Mesothelial cell of epicardium (in vitro differentiated cells): Measurements from ENCODE around the gene NXN. TPM values are rescaled to one million over a fixed set of nuclear protein-coding genes. Genes with fewer than 3 reads are reported as not detected.
"Not testable (repeated sequence)": the region's sequence is repeated elsewhere in the genome, so short reads cannot be mapped to it uniquely, and the experiment has no call there.

Source experiments
- DNase-seq, 2 experiments: peaks; one replicate each; pipeline ENCODE4 v3.0.0; 2021; ENCODE audit warnings: low spot score in 2 of 2; ENCODE audit not compliant: unreplicated experiment in 2 of 2
- H3K27ac Mint-ChIP-seq: 2 replicates; pipeline ENCODE4 v1.8.0; 2021; ENCODE audit warnings: mixed read lengths
- H3K27me3 Mint-ChIP-seq: 2 replicates; pipeline ENCODE4 v1.8.0; 2021; ENCODE audit warnings: low read depth, mixed read lengths
- H3K36me3 Mint-ChIP-seq: 2 replicates; pipeline ENCODE4 v1.8.0; 2021; ENCODE audit warnings: mixed read lengths
- H3K4me1 Mint-ChIP-seq: 2 replicates; pipeline ENCODE4 v1.8.0; 2021; ENCODE audit warnings: mixed read lengths
- H3K4me3 Mint-ChIP-seq: 2 replicates; pipeline ENCODE4 v1.8.0; 2021; ENCODE audit warnings: mild to moderate bottlenecking, moderate library complexity, mixed read lengths
- H3K9me3 Mint-ChIP-seq: 2 replicates; pipeline ENCODE4 v1.8.0; 2021; ENCODE audit warnings: mixed read lengths
- total RNA-seq: library from RNA; stranded (reverse); gene quantifications from 3 replicates; pipeline ENCODE4 v1.2.1, GENCODE V29; 2021
- TF ChIP-seq, protein P1 (sequence below): fragments of 200-600 bp; sonication (generic); IDR thresholded peaks from one replicate; pipeline ENCODE4 v1.5.0; 2021; ENCODE audit warnings: antibody characterized with exemption; ENCODE audit not compliant: unreplicated experiment

Gene NXN
- total RNA-seq, 1 donor from 2014 or later: 107 TPM

GRCh38 chr17:788551-788950, 191.0 kb downstream of the NXN start:
- H3K36me3 Mint-ChIP-seq: peaks cover 6% of the 10 kb centered on the region
- no peak overlapping the region for H3K27ac Mint-ChIP-seq
- no peaks in the 10 kb centered on the region for H3K27me3 Mint-ChIP-seq
- H3K9me3 Mint-ChIP-seq: no peaks in the 10 kb centered on the region
- peaks cover 20% of the 10 kb centered on the region for H3K4me1 Mint-ChIP-seq
- H3K4me3 Mint-ChIP-seq: no peak overlapping the region
- no peak for DNase-seq
- TF ChIP-seq, protein P1, sequence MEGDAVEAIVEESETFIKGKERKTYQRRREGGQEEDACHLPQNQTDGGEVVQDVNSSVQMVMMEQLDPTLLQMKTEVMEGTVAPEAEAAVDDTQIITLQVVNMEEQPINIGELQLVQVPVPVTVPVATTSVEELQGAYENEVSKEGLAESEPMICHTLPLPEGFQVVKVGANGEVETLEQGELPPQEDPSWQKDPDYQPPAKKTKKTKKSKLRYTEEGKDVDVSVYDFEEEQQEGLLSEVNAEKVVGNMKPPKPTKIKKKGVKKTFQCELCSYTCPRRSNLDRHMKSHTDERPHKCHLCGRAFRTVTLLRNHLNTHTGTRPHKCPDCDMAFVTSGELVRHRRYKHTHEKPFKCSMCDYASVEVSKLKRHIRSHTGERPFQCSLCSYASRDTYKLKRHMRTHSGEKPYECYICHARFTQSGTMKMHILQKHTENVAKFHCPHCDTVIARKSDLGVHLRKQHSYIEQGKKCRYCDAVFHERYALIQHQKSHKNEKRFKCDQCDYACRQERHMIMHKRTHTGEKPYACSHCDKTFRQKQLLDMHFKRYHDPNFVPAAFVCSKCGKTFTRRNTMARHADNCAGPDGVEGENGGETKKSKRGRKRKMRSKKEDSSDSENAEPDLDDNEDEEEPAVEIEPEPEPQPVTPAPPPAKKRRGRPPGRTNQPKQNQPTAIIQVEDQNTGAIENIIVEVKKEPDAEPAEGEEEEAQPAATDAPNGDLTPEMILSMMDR: no peak

DNA sequence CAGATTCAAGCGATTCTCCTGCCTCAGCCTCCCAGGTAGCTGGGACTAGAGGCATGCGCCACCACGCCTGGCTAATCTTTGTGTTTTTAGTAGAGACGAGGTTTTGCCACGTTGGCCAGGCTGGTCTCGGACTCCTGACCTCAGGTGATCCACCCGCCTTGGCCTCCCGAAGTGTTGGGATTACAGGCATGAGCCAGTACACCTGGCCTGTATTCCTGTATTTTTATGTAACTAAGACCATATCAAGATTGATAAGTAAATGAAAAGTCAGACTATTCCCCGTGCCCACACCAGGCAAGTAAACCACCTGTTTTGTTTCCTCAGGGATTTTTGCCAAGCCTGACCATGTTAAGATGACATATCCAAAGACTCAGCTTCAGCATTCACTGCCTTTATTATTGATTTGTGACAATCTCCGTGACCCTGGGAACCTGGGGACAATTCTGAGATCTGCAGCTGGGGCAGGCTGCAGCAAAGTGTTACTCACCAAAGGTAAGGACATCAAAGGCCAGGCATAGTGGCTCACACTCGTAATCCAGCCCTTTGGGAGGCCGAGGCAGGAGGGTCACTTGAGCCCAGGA, 191.8 kb downstream of the NXN start:
- DNase-seq: no peak
- Mint-ChIP-seq H3K4me3 (no peak overlapping the region), H3K4me1 (peaks cover 27% of the 10 kb centered on the region), H3K27me3 (no peaks in the 10 kb centered on the region), H3K36me3 (peaks cover 6% of the 10 kb centered on the region), H3K27ac (no peak overlapping the region), H3K9me3 (no peaks in the 10 kb centered on the region)
- TF ChIP-seq, protein P1: no peak

- not testable (repeated sequence) for H3K36me3 Mint-ChIP-seq, H3K9me3 Mint-ChIP-seq, H3K27ac Mint-ChIP-seq, H3K4me3 Mint-ChIP-seq, DNase-seq, H3K27me3 Mint-ChIP-seq
- peaks cover 36% of the 10 kb centered on the region for H3K4me1 Mint-ChIP-seq
Observed at GRCh38 chr17:785901-786300, 193.7 kb downstream of the NXN start.

DNA sequence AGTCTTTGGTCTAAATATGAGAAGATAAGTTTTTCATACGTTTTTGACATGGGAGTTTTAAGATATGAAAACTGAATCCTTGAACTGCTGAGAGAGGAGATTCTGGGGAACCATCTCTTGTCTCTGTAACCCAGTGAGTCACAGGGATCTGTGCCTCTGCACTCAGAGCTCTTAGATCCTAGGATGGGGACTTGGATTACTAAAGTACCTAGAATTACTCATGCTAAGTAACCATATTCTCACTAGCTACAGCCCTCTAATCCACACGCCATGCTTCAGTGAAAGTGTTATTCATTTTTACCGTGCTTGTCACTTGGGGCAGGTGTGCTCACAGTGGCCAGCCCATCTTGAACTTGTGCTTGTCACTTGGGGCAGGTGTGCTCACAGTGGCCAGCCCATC, 195.4 kb downstream of the NXN start:
- no peaks in the 10 kb centered on the region for H3K27me3 Mint-ChIP-seq
- peaks cover 5% of the 10 kb centered on the region for H3K36me3 Mint-ChIP-seq
- no peaks in the 10 kb centered on the region for H3K9me3 Mint-ChIP-seq
- peaks cover 25% of the 10 kb centered on the region for H3K4me1 Mint-ChIP-seq
- peak overlapping the region; percentile 99 for H3K4me3 Mint-ChIP-seq
- no peak for DNase-seq
- TF ChIP-seq, protein P1: no peak
- H3K27ac Mint-ChIP-seq: peak overlapping the region; percentile 56

- DNase-seq: peak; percentile 87 to 98
- Mint-ChIP-seq H3K4me3 (peak within 1 kb of the TSS; percentile 99), H3K27ac (peak within 1 kb of the TSS; percentile 98), H3K36me3 (peaks cover 2% of the 10 kb centered on the region), H3K9me3 (no peaks in the 10 kb centered on the region), H3K27me3 (no peaks in the 10 kb centered on the region), H3K4me1 (peaks cover 25% of the 10 kb centered on the region)
- TF ChIP-seq, protein P1: peak; percentile 40
Observed at GRCh38 chr17:781805-782731, 197.5 kb downstream of the NXN start, which contains the start of the genes GLOD4 and MRM3. Gene GLOD4 (minus strand): TSS chr17:782280. CDS start chr17:782255, 25 bp downstream. Gene MRM3 (plus strand): TSS chr17:782353. CDS start chr17:782379, 26 bp downstream.

GRCh38 chr17:778096-778495, 201.5 kb downstream of the NXN start:
- H3K27me3 Mint-ChIP-seq: no peaks in the 10 kb centered on the region
- peaks cover 27% of the 10 kb centered on the region for H3K36me3 Mint-ChIP-seq
- peaks cover 15% of the 10 kb centered on the region for H3K4me1 Mint-ChIP-seq
- no peak for DNase-seq
- H3K27ac Mint-ChIP-seq: no peak overlapping the region
- TF ChIP-seq, protein P1: no peak
- no peaks in the 10 kb centered on the region for H3K9me3 Mint-ChIP-seq
- H3K4me3 Mint-ChIP-seq: no peak overlapping the region
